HepG2 (cell line): ENCODE data around the gene CHRNG. TPM values are rescaled to one million over a fixed set of nuclear protein-coding genes. Genes with fewer than 3 reads are reported as not detected.

Experiments used
- ATAC-seq: fragments of 200-7000 bp; cut with Tn5 transposase; 3 replicates; pipeline ENCODE4 v1.9.1; 2020; ENCODE audit warnings: mild to moderate bottlenecking, moderate library complexity
- BruUV-seq: library from RNA; stranded (reverse); fragments of 400-500 nt; replicated peaks from 2 replicates; lab custom pipeline; 2021; lab: Mats Ljungman, UMichigan
- CTCF ChIA-PET: fragments of 300-600 bp; formaldehyde crosslinking; extraction: SDS; loops from one replicate; lab custom pipeline; 2021; ENCODE audit warnings: low total read pairs, inconsistent platforms, low intra/inter-chr PET ratio; lab: Yijun Ruan, JAX
- POLR2A ChIA-PET: fragments of 350-600 bp; sonication (Branson Sonifier 250); formaldehyde crosslinking; loops from one replicate; lab custom pipeline; 2020; ENCODE audit warnings: antibody characterized with exemption, inconsistent platforms; lab: Yijun Ruan, JAX
- DNase-seq: peaks from one replicate; pipeline ENCODE4 v3.0.0-alpha.2; 2015; ENCODE audit warnings: low spot score
- FAIRE-seq: peaks from 3 replicates; lab custom pipeline; 2011; peaks lifted over from hg19 to GRCh38; lab: Jason Lieb, UNC
- H2AFZ ChIP-seq: one replicate; pipeline ENCODE4 v1.6.1; 2011; ENCODE audit warnings: low read length, inconsistent platforms
- H3K27ac ChIP-seq: fragments of 300-600 bp; 3 replicates; pipeline ENCODE4 v1.8.0; 2011; ENCODE audit warnings: mixed run types, mild to moderate bottlenecking, mixed read lengths, low read length, inconsistent platforms; ENCODE audit not compliant: insufficient read depth; ENCODE audit errors: extremely low read length
- H3K27me3 ChIP-seq, 2 experiments: fragments of 200-600 bp in 1 of 2; 2 replicates in 1 of 2; 3 replicates in 1 of 2; pipeline versions ENCODE4 v1.6.0 to v1.8.0; 2011; ENCODE audit warnings: low read length in 2 of 2, mild to moderate bottlenecking in 2 of 2, moderate library complexity in 2 of 2, inconsistent platforms in 1 of 2; ENCODE audit not compliant: insufficient read depth in 2 of 2, control insufficient read depth in 1 of 2
- H3K36me3 ChIP-seq, 2 experiments: fragments of 200-600 bp in 1 of 2; replicated peaks in 1 of 2; 2 replicates in 1 of 2; 3 replicates in 1 of 2; pipeline versions ENCODE4 v1.5.1 to v1.8.0; 2011; ENCODE audit warnings: low read length in 2 of 2, inconsistent platforms in 1 of 2; ENCODE audit not compliant: insufficient read depth in 2 of 2, control insufficient read depth in 1 of 2
- H3K4me1 ChIP-seq: 2 replicates; pipeline ENCODE4 v1.5.1; 2012; ENCODE audit warnings: low read length, inconsistent platforms; ENCODE audit not compliant: insufficient read depth
- H3K4me2 ChIP-seq: 2 replicates; pipeline ENCODE4 v1.6.0; 2011; ENCODE audit warnings: low read depth, low read length, inconsistent platforms
- H3K4me3 ChIP-seq, 3 experiments: fragments of 200-600 bp in 1 of 3; sonication (generic), shearing (Covaris generic) in 1 of 3; replicated peaks in 1 of 3; 2 replicates each; pipeline ENCODE4 v1.5.1; 2011 to 2016; ENCODE audit warnings: low read length in 3 of 3, inconsistent platforms in 2 of 3, low read depth in 2 of 3, mild to moderate bottlenecking in 2 of 3, control low read depth in 1 of 3, mixed read lengths in 1 of 3; ENCODE audit not compliant: insufficient read depth in 1 of 3
- H3K79me2 ChIP-seq: one replicate; pipeline ENCODE4 v1.6.1; 2011; ENCODE audit warnings: low read length, inconsistent platforms; ENCODE audit not compliant: insufficient read depth
- H3K9ac ChIP-seq: 2 replicates; pipeline ENCODE4 v1.6.0; 2011; ENCODE audit warnings: mild to moderate bottlenecking, low read depth, low read length, inconsistent platforms; ENCODE audit not compliant: insufficient read depth
- H3K9me3 ChIP-seq: 2 replicates; pipeline ENCODE4 v1.5.1; 2012; ENCODE audit warnings: mild to moderate bottlenecking, low read length
- H4K20me1 ChIP-seq: 2 replicates; pipeline ENCODE4 v1.6.0; 2011; ENCODE audit warnings: inconsistent platforms, mild to moderate bottlenecking, low read length, moderate library complexity; ENCODE audit not compliant: insufficient read depth
- AHDC1 ChIP-seq: sonication (generic); formaldehyde crosslinking; IDR thresholded peaks from 2 replicates; pipeline ENCODE4 v1.5.1; 2020; ENCODE audit warnings: mild to moderate bottlenecking, missing genetic modification reagents, borderline replicate concordance
- HIVEP1 ChIP-seq: sonication (generic); formaldehyde crosslinking; IDR thresholded peaks from 2 replicates; pipeline ENCODE4 v1.4.0; 2020; ENCODE audit warnings: mild to moderate bottlenecking, missing genetic modification reagents
- HNF4G ChIP-seq, 2 experiments: sonication (generic) in 1 of 2; formaldehyde crosslinking in 1 of 2; IDR thresholded peaks; 2 replicates each; pipeline versions ENCODE4 v1.4.0 to v1.6.1; 2011 to 2020; ENCODE audit warnings: borderline replicate concordance in 2 of 2, low read depth in 2 of 2, mild to moderate bottlenecking in 2 of 2, low read length in 1 of 2, missing genetic modification reagents in 1 of 2, moderate library complexity in 1 of 2
- KLF9 ChIP-seq: IDR thresholded peaks from 2 replicates; pipeline ENCODE4 v1.6.1; 2016; ENCODE audit warnings: low read depth
- NONO ChIP-seq, 2 experiments: fragments of 450-650 bp in 1 of 2; sonication (generic) in 1 of 2; formaldehyde crosslinking in 1 of 2; IDR thresholded peaks in 1 of 2; conservative IDR thresholded peaks in 1 of 2; 2 replicates each; pipeline versions ENCODE4 v1.6.1 to v1.8.0; 2017 to 2022; ENCODE audit warnings: mild to moderate bottlenecking in 1 of 2, missing genetic modification reagents in 1 of 2, moderate library complexity in 1 of 2
- PRDM10 ChIP-seq: sonication (generic); formaldehyde crosslinking; IDR thresholded peaks from 2 replicates; pipeline ENCODE4 v1.4.0; 2020; ENCODE audit warnings: low read depth, missing genetic modification reagents
- THAP9 ChIP-seq: sonication (generic); formaldehyde crosslinking; IDR thresholded peaks from 2 replicates; pipeline ENCODE4; 2020; ENCODE audit warnings: missing genetic modification reagents, mild to moderate bottlenecking, borderline replicate concordance
- TMF1 ChIP-seq: sonication (generic); formaldehyde crosslinking; IDR thresholded peaks from 2 replicates; pipeline ENCODE4 v1.8.1; 2022; ENCODE audit warnings: low read depth, missing genetic modification reagents
- ZNF441 ChIP-seq: sonication (generic); formaldehyde crosslinking; IDR thresholded peaks from 2 replicates; pipeline ENCODE4 v1.7.0; 2021; ENCODE audit warnings: missing genetic modification reagents, borderline replicate concordance
- WGBS: methylation state at CpG from one replicate; pipeline ENCODE4 v1.1.6; 2017; ENCODE audit warnings: low lambda C conversion rate; 5-methylcytosine and 5-hydroxymethylcytosine counted together
- in situ Hi-C: cut with HindIII; loops from 2 replicates; pipeline ENCODE4 v1.10.0; 2017; ENCODE audit warnings: low pct_unique_long_range_greater_than_20kb; ENCODE audit not compliant: extremely low pct_ligation_motif_present
- intact Hi-C: fragments of 100-400 bp; cut with micrococcal nuclease; formaldehyde crosslinking; loops from one replicate; pipeline ENCODE4 v1.10.0; 2022; ENCODE audit not compliant: unreplicated experiment
- polyA plus RNA-seq, 8 experiments: library from polyadenylated mRNA; depleted of rRNA in 3 of 8; stranded (reverse) in 7 of 8; unstranded in 1 of 8; fragments of >200 nt; fragmentation: Illumina TruSeq in 4 of 8; extraction: Trizol in 4 of 8; gene quantifications; 2 replicates each; pipeline versions ENCODE4 v1.2.1 to v1.2.3, GENCODE V29; 2011 to 2016; ENCODE audit warnings: low read depth in 4 of 8, missing spikeins in 1 of 8, mixed read lengths in 1 of 8; ENCODE audit not compliant: insufficient read depth in 1 of 8
- total RNA-seq, 5 experiments: library from RNA; depleted of rRNA; stranded (reverse); fragments of >200 nt; fragmentation: Illumina TruSeq; extraction: Trizol; gene quantifications; 2 replicates each; pipeline ENCODE4 v1.2.3, GENCODE V29; 2016; ENCODE audit warnings: low read depth in 1 of 5

The CHRNG gene
- total and polyA plus RNA-seq, 2 of the 13 experiments (the other 11 are each of a cell fraction or from before 2014, with no cell fraction given) = not detected

- in situ Hi-C loops = no loop called here
- CTCF ChIA-PET = no interaction called here
- no peak for DNase-seq
- POLR2A ChIA-PET = interaction anchor here (1.6 kb wide), 1 partner anchor 24 kb away, joined by 3 read pairs; the partner anchor contains the start of genes EIF4E2 and TIGD1
- H4K20me1 ChIP-seq = no peaks in the 10 kb centered on the region
- no peaks in the 10 kb centered on the region for H3K36me3 ChIP-seq
- H3K4me1 ChIP-seq = peaks cover 37% of the 10 kb centered on the region
- intact Hi-C loops = loop anchor here (10.0 kb wide), 1 partner anchor 622 kb away; no protein-coding TSS in a partner anchor
- ATAC-seq = peak; percentile 3; the same call in 1 of the 3 replicates
- BruUV-seq = no TSS peak
- no peaks in the 10 kb centered on the region for H3K79me2 ChIP-seq
- 14% methylated on average over 11 of the region's 13 CpGs for WGBS
- H3K9me3 ChIP-seq = no peaks in the 10 kb centered on the region
- peak overlapping the region in 1 of 3 experiments; percentile 58; a peak in 1 of 6 replicates for H3K4me3 ChIP-seq
- H2AFZ ChIP-seq = no peak overlapping the region
- FAIRE-seq = no peak
- no peak overlapping the region for H3K9ac ChIP-seq
- H3K27ac ChIP-seq = no peak overlapping the region
- peak overlapping the region; percentile 46 for H3K4me2 ChIP-seq
- H3K27me3 ChIP-seq = peaks cover 31 to 88% of the 10 kb centered on the region in 2 experiments; a peak in 4 of 5 replicates
- no peak for TF ChIP-seq TMF1
- TF ChIP-seq THAP9 (CRISPR knock-in tag) = 0 out of 2 replicates have a peak, but pooled peaks have one; percentile 33
- TF ChIP-seq KLF9 (CRISPR knock-in tag) = no peak
- TF ChIP-seq AHDC1 (CRISPR knock-in tag) = no peak
- no peak for TF ChIP-seq PRDM10 (CRISPR knock-in tag)
- TF ChIP-seq HNF4G (IDR thresholded peaks at IDR 0.05; ENCODE audit: borderline replicate concordance, low read depth, low read length) = no peak
- 0 out of 2 replicates have a peak, but pooled peaks have one; percentile 47 for TF ChIP-seq HNF4G (CRISPR knock-in tag; IDR thresholded peaks at IDR 0.05; ENCODE audit: borderline replicate concordance, low read depth)
- TF ChIP-seq HIVEP1 (CRISPR knock-in tag) = no peak
- no peak for TF ChIP-seq ZNF441 (CRISPR knock-in tag)
- TF ChIP-seq NONO (IDR thresholded peaks at IDR 0.05) = no peak
- TF ChIP-seq NONO (CRISPR knock-in tag; conservative IDR thresholded peaks at IDR 0.05) = 0 out of 2 replicates have a peak, but pooled peaks have one; percentile 35
These were observed 13.0 kb upstream of the CHRNG start for GRCh38 chr2:232526372-232526941.
